Neural cell (in vitro differentiated cells): ENCODE results near the gene SULT1A1. TPM values are rescaled to one million over a fixed set of nuclear protein-coding genes. Genes with fewer than 3 reads are reported as not detected.
"Not testable (repeated sequence)": the region's sequence is repeated elsewhere in the genome, so short reads cannot be mapped to it uniquely, and the experiment has no call there.

Experiments used
- H2AFZ ChIP-seq: fragments of 200-600, 300-800 bp; sonication (generic), shearing (Covaris generic); 2 replicates; pipeline ENCODE4 v1.6.0; 2014; ENCODE audit warnings: low read depth, mild to moderate bottlenecking, antibody characterized with exemption, low read length, moderate library complexity
- H3F3A ChIP-seq: fragments of 200-600 bp; shearing (Covaris generic); 2 replicates; pipeline ENCODE4 v1.6.1; 2016; ENCODE audit warnings: mild to moderate bottlenecking, moderate library complexity, mixed read lengths, antibody characterized with exemption, low read length; ENCODE audit not compliant: insufficient read depth, poor library complexity, severe bottlenecking
- H3K27ac ChIP-seq: fragments of 200-600, 300-800 bp; sonication (generic), shearing (Covaris generic); 2 replicates; pipeline ENCODE4 v1.5.1; 2014; ENCODE audit warnings: mild to moderate bottlenecking, low read length, moderate library complexity
- H3K27me3 ChIP-seq: fragments of 300-800, 200-600 bp; sonication (generic), shearing (Covaris generic); 2 replicates; pipeline ENCODE4 v1.6.0; 2014; ENCODE audit warnings: mild to moderate bottlenecking, low read depth, low read length, moderate library complexity; ENCODE audit not compliant: insufficient read depth
- H3K36me3 ChIP-seq: fragments of 300-800, 200-600 bp; sonication (generic), shearing (Covaris generic); 2 replicates; pipeline ENCODE4 v1.5.1; 2014; ENCODE audit warnings: mild to moderate bottlenecking, antibody characterized with exemption, low read length, moderate library complexity; ENCODE audit not compliant: insufficient read depth
- H3K4me2 ChIP-seq: fragments of 300-800, 200-600 bp; sonication (generic), shearing (Covaris generic); 2 replicates; pipeline ENCODE4 v1.6.0; 2014; ENCODE audit warnings: mild to moderate bottlenecking, low read length
- H3K4me3 ChIP-seq: fragments of 300-800, 200-600 bp; sonication (generic), shearing (Covaris generic); 2 replicates; pipeline ENCODE4 v1.5.1; 2014; ENCODE audit warnings: mild to moderate bottlenecking, low read length, moderate library complexity
- H3K79me2 ChIP-seq: fragments of 200-600 bp; shearing (Covaris generic); replicated peaks from 2 replicates; pipeline ENCODE4 v1.6.0; 2014; ENCODE audit warnings: mild to moderate bottlenecking, low read length, moderate library complexity; ENCODE audit not compliant: insufficient read depth
- H3K9ac ChIP-seq: fragments of 300-800, 200-600 bp; sonication (generic), shearing (Covaris generic); 2 replicates; pipeline ENCODE4 v1.6.1; 2016; ENCODE audit warnings: mild to moderate bottlenecking, low read length, mixed read lengths
- H3K9me2 ChIP-seq: fragments of 200-600 bp; shearing (Covaris generic); 2 replicates; pipeline ENCODE4 v1.6.1; 2016; ENCODE audit warnings: mild to moderate bottlenecking, low read length, mixed read lengths; ENCODE audit not compliant: insufficient read depth
- H3K9me3 ChIP-seq: fragments of 200-600, 300-800 bp; sonication (generic), shearing (Covaris generic); 2 replicates; pipeline ENCODE4 v1.6.1; 2016; ENCODE audit warnings: mild to moderate bottlenecking, mixed run types, low read length, moderate library complexity, mixed read lengths
- H4K20me1 ChIP-seq: fragments of 200-600 bp; shearing (Covaris generic); 2 replicates; pipeline ENCODE4 v1.6.1; 2016; ENCODE audit warnings: mild to moderate bottlenecking, mixed run types; ENCODE audit not compliant: insufficient read depth
- CTCF ChIP-seq: fragments of 450-650 bp; IDR thresholded peaks from 2 replicates; pipeline ENCODE4 v1.5.1; 2014; ENCODE audit warnings: antibody characterized with exemption, mild to moderate bottlenecking, moderate library complexity; ENCODE audit not compliant: poor library complexity, severe bottlenecking
- EP300 ChIP-seq: fragments of 450-650 bp; conservative IDR thresholded peaks from 2 replicates; pipeline ENCODE4 v1.6.1; 2014; ENCODE audit warnings: antibody characterized with exemption, mild to moderate bottlenecking, moderate library complexity; ENCODE audit not compliant: poor library complexity, severe bottlenecking
- EZH2 ChIP-seq: fragments of 200-600, 300-800 bp; shearing (Covaris generic), sonication (generic); IDR thresholded peaks from 2 replicates; pipeline ENCODE4 v1.6.1; 2014; ENCODE audit warnings: antibody characterized with exemption, low read length, borderline replicate concordance, mild to moderate bottlenecking; ENCODE audit not compliant: insufficient read depth, poor library complexity, severe bottlenecking
- MXI1 ChIP-seq: fragments of 450-650 bp; conservative IDR thresholded peaks from 2 replicates; pipeline ENCODE4 v1.6.1; 2014; ENCODE audit warnings: antibody characterized with exemption, mild to moderate bottlenecking; ENCODE audit not compliant: poor library complexity, severe bottlenecking
- POLR2AphosphoS5 ChIP-seq: IDR thresholded peaks from 2 replicates; pipeline ENCODE4 v1.6.1; 2012
- RAD21 ChIP-seq: fragments of 450-650 bp; conservative IDR thresholded peaks from 2 replicates; pipeline ENCODE4 v1.6.1; 2014; ENCODE audit warnings: antibody characterized with exemption, mild to moderate bottlenecking, moderate library complexity
- SMC3 ChIP-seq: fragments of 450-650 bp; conservative IDR thresholded peaks from 2 replicates; pipeline ENCODE4 v1.6.1; 2014; ENCODE audit warnings: antibody characterized with exemption, mild to moderate bottlenecking, moderate library complexity; ENCODE audit not compliant: poor library complexity
- TAF1 ChIP-seq: IDR thresholded peaks from 2 replicates; pipeline ENCODE4 v1.6.1; 2012; ENCODE audit warnings: low read depth
- polyA plus RNA-seq: library from polyadenylated mRNA; depleted of rRNA; stranded (reverse); fragments of >200 nt; gene quantifications from 2 replicates; pipeline ENCODE4 v1.2.3, GENCODE V29; 2014
- TF ChIP-seq, protein P1 (sequence below): IDR thresholded peaks from 2 replicates; pipeline ENCODE4 v1.6.1; 2012; ENCODE audit warnings: borderline replicate concordance

Gene SULT1A1
- polyA plus RNA-seq, 1 donor from 2014 or later: not detected

GRCh38 chr16:28603381-28604185 is 6.3 kb downstream of the SULT1A1 start:
- Histone ChIP-seq H3K27me3 (no peaks in the 10 kb centered on the region), H3K4me3 (no peak overlapping the region), H3K9me3 (no peaks in the 10 kb centered on the region), H3K9me2 (no peaks in the 10 kb centered on the region), H4K20me1 (no peaks in the 10 kb centered on the region), H3K36me3 (no peaks in the 10 kb centered on the region), H3K79me2 (no peaks in the 10 kb centered on the region), H2AFZ (no peak overlapping the region), H3F3A (no peaks in the 10 kb centered on the region), H3K4me2 (no peak overlapping the region), H3K27ac (no peak overlapping the region), H3K9ac (no peak overlapping the region)
- no peak for TF ChIP-seq POLR2AphosphoS5
- no peak for TF ChIP-seq TAF1
- no peak for TF ChIP-seq MXI1
- TF ChIP-seq CTCF: no peak
- TF ChIP-seq SMC3: no peak
- no peak for TF ChIP-seq EZH2
- no peak for TF ChIP-seq RAD21

- Histone ChIP-seq H3K27me3 (no peaks in the 10 kb centered on the region), H3K4me3 (no peak overlapping the region), H3K9me2 (no peaks in the 10 kb centered on the region), H3K4me2 (no peak overlapping the region), H3K27ac (no peak overlapping the region), H4K20me1 (no peaks in the 10 kb centered on the region), H3K36me3 (no peaks in the 10 kb centered on the region), H3K9me3 (no peaks in the 10 kb centered on the region), H3K79me2 (no peaks in the 10 kb centered on the region), H2AFZ (no peak overlapping the region), H3K9ac (no peak overlapping the region), H3F3A (no peaks in the 10 kb centered on the region)
- TF ChIP-seq RAD21 (no peak), EP300 (no peak), CTCF (no peak), EZH2 (no peak), POLR2AphosphoS5 (no peak), MXI1 (no peak), SMC3 (no peak), TAF1 (no peak)
- TF ChIP-seq, protein P1, sequence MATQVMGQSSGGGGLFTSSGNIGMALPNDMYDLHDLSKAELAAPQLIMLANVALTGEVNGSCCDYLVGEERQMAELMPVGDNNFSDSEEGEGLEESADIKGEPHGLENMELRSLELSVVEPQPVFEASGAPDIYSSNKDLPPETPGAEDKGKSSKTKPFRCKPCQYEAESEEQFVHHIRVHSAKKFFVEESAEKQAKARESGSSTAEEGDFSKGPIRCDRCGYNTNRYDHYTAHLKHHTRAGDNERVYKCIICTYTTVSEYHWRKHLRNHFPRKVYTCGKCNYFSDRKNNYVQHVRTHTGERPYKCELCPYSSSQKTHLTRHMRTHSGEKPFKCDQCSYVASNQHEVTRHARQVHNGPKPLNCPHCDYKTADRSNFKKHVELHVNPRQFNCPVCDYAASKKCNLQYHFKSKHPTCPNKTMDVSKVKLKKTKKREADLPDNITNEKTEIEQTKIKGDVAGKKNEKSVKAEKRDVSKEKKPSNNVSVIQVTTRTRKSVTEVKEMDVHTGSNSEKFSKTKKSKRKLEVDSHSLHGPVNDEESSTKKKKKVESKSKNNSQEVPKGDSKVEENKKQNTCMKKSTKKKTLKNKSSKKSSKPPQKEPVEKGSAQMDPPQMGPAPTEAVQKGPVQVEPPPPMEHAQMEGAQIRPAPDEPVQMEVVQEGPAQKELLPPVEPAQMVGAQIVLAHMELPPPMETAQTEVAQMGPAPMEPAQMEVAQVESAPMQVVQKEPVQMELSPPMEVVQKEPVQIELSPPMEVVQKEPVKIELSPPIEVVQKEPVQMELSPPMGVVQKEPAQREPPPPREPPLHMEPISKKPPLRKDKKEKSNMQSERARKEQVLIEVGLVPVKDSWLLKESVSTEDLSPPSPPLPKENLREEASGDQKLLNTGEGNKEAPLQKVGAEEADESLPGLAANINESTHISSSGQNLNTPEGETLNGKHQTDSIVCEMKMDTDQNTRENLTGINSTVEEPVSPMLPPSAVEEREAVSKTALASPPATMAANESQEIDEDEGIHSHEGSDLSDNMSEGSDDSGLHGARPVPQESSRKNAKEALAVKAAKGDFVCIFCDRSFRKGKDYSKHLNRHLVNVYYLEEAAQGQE: no peak
Observed at GRCh38 chr16:28602529-28602928, 7.3 kb downstream of the SULT1A1 start.

DNA sequence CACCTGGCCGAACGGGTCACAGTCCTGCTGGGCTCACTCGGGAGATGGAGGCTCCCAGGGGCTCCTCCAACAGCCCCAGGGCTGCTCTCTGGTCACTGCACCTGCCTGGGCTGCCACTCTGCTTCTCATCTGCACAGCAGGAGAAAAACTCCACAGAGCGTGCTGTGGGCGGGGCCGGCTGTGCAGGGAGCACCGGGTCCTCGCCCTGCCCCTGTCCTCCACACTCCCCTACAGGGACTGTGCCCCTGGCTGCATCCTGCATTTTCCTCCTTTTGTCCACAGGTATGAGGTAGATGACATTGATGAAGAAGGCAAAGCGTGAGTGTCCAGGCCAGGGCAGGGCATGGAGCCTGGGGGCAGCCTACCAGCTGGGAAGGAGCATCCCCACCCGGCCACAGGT is 7.8 kb downstream of the SULT1A1 start:
- not testable (repeated sequence) for H3K36me3 ChIP-seq, H4K20me1 ChIP-seq, H3K27ac ChIP-seq, H3K9me2 ChIP-seq, H3K27me3 ChIP-seq, H3K9me3 ChIP-seq, H3K4me2 ChIP-seq, H3F3A ChIP-seq, H3K4me3 ChIP-seq, H3K79me2 ChIP-seq, H2AFZ ChIP-seq, H3K9ac ChIP-seq

DNA sequence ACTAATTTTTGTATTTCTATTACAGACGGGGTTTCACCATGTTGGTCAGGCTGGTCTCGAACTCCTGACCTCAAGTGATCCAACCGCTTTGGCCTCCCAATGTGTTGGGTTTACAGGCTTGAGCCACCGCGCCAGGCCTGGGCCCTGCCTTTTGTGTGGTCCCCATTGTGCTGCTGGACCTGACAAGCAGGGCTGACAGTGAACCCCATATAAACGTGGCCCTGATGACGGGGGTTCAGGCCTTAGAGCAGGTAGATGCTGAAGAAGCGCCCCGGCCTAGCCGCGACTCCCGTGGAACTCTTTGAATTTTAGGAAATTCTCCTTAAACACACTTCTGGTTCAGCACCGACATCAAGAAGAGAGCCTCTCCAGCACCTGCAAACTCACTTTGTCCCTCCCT is 8.3 kb downstream of the SULT1A1 start:
- not testable (repeated sequence) for H3K9ac ChIP-seq, H4K20me1 ChIP-seq, H3F3A ChIP-seq, H3K9me3 ChIP-seq, H3K27me3 ChIP-seq, H3K36me3 ChIP-seq, H3K79me2 ChIP-seq, H3K4me3 ChIP-seq, H3K4me2 ChIP-seq, H2AFZ ChIP-seq, H3K9me2 ChIP-seq, H3K27ac ChIP-seq
